ENCODE measurements around the gene KHDC3L. TPM values are rescaled to one million over a fixed set of nuclear protein-coding genes. Genes with fewer than 3 reads are reported as not detected.
"Not testable (repeated sequence)": the region's sequence is repeated elsewhere in the genome, so short reads cannot be mapped to it uniquely, and the experiment has no call there.

The KHDC3L gene
- total RNA-seq, 3 donors from 2014 or later = not detected

DNA sequence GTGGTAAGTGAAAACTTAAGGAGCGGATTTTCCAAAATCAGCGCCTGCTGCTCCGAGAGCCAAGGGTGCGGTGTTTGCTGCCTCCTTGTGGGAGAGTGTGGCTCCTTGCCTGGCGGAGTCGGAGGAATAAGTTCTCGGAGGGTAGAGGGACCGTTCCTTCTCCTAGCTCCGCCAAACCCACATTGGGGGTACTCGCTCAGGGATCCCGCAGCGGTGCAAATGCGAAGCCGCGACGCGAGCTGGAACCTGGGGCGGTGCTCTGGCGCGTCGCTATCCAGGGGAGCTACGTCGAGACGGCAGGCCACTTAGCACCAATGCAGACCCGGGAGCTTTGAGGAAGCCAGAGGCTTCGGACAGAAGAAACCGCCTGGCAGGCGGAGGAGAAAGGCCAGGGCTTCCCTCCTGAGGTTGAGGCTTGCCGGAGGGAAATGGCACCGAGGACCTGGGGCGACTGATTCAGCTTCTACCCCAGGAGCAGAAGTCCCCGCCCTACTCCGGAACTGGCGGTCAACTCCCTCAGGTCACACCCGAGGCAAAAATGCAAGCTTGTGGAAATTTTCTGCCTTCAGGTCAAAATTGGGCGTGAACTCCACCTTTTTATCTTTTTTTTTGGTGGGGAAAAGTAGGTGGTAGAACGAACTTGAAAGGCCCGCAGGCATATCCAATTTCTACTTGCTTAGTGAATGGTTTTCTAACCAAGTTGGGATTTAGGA lies 26.5 kb downstream of the KHDC3L start:
- Mint-ChIP-seq H3K27me3 (ENCODE audit: low read depth) (peaks cover 2% of the 10 kb centered on the region), H3K4me3 (peak overlapping the region; percentile 81), H3K36me3 (ENCODE audit: insufficient read depth) (no peaks in the 10 kb centered on the region)

DNA sequence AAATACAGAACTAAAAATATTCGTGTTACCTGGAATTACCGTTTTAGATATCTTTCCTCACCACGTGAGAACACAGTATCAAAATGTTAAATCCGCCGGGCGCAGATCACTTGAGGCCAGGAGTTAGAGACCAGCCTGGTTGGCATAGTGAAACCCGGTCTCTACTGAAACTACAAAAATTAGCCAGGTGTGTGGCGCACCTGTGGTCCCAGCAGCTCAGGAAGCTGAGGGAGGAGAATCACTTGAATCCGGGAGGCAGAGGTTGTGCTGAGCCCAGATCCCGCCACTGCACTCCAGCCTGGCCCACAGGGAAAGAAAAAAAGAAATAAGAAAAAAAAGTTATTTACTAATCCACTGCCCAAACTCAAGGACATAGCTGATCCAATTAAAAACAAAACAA lies 27.4 kb downstream of the KHDC3L start:
- Mint-ChIP-seq H3K4me3 (no peak overlapping the region), H3K9me3 (no peaks in the 10 kb centered on the region)

More for the DNA sequence above, 26.5 kb downstream of the KHDC3L start:
- DNase-seq (peak; percentile 37), ATAC-seq (peak; percentile 82 to 90)
- Mint-ChIP-seq H3K4me1 (ENCODE audit: low read depth) (peaks cover 19% of the 10 kb centered on the region), H3K9me3 (no peaks in the 10 kb centered on the region)

DNA sequence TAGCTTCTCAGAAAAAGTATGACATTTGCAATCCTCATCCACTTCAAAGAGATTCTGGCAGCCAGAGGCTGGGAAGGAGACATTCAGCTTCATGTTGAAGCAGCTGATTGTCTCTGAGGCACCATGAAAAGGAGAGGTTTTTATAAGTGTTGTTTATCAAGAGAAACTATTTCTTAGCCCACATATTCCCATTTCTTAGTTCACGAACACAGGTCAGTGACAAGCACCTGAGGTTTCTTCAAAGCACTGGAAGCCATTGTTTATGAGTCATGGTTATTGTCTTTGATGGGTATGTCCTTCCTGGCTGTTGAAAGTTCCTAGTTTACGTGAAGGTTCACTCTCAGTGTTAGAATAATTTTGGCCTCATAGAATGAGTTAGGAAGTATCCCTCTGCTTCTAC lies 29.2 kb downstream of the KHDC3L start:
- Mint-ChIP-seq H3K4me3 (no peak overlapping the region), H3K27me3 (ENCODE audit: low read depth) (peaks cover 2% of the 10 kb centered on the region), H3K36me3 (ENCODE audit: insufficient read depth) (no peaks in the 10 kb centered on the region), H3K4me1 (ENCODE audit: low read depth) (peaks cover 20% of the 10 kb centered on the region), H3K9me3 (no peaks in the 10 kb centered on the region)
- DNase-seq (no peak), ATAC-seq (no peak)

More for the DNA sequence above, 27.4 kb downstream of the KHDC3L start:
- Mint-ChIP-seq H3K36me3 (ENCODE audit: insufficient read depth) (no peaks in the 10 kb centered on the region), H3K27me3 (ENCODE audit: low read depth) (peaks cover 2% of the 10 kb centered on the region), H3K4me1 (ENCODE audit: low read depth) (peaks cover 19% of the 10 kb centered on the region)
- no peak for DNase-seq
- no peak for ATAC-seq

DNA sequence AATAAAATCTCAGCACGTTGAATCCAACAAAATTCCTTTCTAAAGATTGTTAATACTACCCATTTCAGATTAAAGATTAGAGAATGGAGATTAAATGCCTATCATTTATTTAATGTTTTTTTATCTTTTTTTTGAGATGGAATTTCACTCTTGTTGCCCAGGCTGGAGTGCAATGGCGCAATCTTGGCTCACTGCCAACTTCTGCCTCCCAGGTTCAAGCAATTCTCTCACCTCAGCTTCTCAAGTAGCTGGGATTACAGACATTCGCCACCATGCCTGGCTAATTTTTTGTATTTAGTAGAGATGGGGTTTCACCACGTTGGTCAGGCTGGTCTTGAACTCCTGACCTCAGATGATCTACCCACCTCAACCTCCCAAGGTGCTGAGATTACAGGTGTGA lies 29.7 kb downstream of the KHDC3L start:
- H3K4me3 Mint-ChIP-seq; DNase-seq; H3K36me3 Mint-ChIP-seq (ENCODE audit: insufficient read depth); H3K27me3 Mint-ChIP-seq (ENCODE audit: low read depth); H3K9me3 Mint-ChIP-seq; ATAC-seq: not testable (repeated sequence)
- H3K4me1 Mint-ChIP-seq (ENCODE audit: low read depth) = peaks cover 20% of the 10 kb centered on the region

DNA sequence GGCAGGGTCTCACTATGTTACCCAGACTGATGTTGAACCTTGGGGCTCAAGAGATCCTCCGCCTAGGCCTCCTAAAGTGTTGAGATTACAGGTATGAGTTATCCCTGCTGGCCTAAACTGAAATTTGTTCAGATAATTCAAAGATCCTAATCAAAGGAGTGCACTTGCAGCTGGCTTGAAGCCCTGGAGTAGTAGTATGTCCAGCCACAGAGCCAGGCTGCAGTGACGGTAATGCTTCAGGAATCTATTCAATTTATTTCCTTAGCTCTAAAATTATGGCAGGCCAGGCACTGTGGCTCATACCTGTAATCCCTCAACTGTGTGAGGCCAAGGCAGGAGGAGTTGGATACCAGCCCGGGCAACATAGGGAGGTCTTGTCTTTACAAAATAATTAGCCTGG lies 30.8 kb downstream of the KHDC3L start:
- no peaks in the 10 kb centered on the region for H3K9me3 Mint-ChIP-seq
- no peaks in the 10 kb centered on the region for H3K27me3 Mint-ChIP-seq (ENCODE audit: low read depth)
- no peaks in the 10 kb centered on the region for H3K36me3 Mint-ChIP-seq (ENCODE audit: insufficient read depth)
- H3K4me1 Mint-ChIP-seq (ENCODE audit: low read depth) = peaks cover 20% of the 10 kb centered on the region
- ATAC-seq = no peak
- H3K4me3 Mint-ChIP-seq = no peak overlapping the region
- no peak for DNase-seq

DNA sequence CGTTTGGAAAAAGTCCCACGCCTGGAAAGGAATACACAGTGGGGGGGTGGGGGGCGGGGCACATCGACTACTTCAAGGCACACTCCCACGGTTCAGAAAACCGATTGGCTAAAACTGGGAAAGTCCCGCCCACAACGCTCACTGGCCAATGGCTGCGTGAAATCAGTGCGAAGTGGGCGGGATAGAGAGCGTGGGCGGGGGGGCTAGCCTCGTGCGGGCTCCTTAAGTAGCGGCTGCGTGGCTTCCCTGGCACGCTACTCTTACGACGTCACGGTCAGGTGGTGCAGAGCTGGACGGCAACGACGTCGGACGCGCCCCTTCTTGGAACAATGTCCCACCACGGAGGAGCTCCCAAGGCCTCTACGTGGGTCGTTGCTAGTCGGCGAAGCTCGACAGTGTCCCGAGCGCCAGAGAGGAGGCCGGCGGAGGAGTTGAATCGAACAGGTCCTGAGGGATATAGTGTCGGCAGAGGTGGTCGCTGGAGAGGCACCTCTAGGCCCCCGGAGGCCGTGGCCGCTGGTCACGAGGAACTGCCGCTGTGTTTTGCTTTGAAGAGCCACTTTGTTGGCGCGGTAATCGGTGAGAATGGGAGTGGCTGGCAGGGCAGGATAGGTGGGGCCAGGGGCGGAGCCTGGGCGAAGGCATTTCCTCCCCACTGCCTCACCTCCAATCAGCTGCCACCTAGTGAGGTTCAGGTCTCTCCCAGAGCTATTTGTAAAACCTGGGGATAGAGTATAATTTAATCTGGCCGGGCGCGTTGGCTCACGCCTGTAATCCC lies 32.3 kb downstream of the KHDC3L start, which contains the start of gene DDX43:
DDX43 (plus strand) TSS at position 252 of the 778 bp plus-strand sequence; CDS start at position 330, 78 bp downstream.
- ATAC-seq = peak in 1 of 2 donors; percentile 86
- no peak for DNase-seq
- Mint-ChIP-seq H3K9me3 (no peaks in the 10 kb centered on the region), H3K27me3 (ENCODE audit: low read depth) (no peaks in the 10 kb centered on the region), H3K4me3 (peak within 1 kb of the TSS; percentile 72), H3K36me3 (ENCODE audit: insufficient read depth) (no peaks in the 10 kb centered on the region), H3K4me1 (ENCODE audit: low read depth) (peaks cover 14% of the 10 kb centered on the region)

DNA sequence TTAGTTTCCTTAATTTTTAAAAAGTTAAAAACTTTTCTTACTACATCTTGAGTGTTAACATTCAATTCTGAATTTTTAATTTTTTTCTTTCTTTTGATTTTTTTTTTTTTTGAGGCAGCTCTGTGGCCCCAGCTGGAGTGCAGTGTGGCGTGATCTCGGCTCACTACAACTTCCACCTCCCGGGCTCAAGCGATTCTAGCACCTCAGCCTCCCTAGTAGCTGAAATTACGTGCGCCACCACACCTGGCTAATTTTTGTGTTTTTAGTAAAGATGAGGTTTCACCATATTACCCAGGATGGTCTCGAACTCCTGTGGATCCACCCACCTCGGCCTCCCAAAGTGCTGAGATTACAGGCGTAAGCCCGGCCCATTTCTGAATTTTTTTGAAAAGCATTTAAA lies 33.4 kb downstream of the KHDC3L start:
- H3K4me3 Mint-ChIP-seq = no peak overlapping the region
- peaks cover 12% of the 10 kb centered on the region for H3K4me1 Mint-ChIP-seq (ENCODE audit: low read depth)
- no peaks in the 10 kb centered on the region for H3K36me3 Mint-ChIP-seq (ENCODE audit: insufficient read depth)
- no peaks in the 10 kb centered on the region for H3K27me3 Mint-ChIP-seq (ENCODE audit: low read depth)
- ATAC-seq (no peak), DNase-seq (no peak)
- no peaks in the 10 kb centered on the region for H3K9me3 Mint-ChIP-seq

DNA sequence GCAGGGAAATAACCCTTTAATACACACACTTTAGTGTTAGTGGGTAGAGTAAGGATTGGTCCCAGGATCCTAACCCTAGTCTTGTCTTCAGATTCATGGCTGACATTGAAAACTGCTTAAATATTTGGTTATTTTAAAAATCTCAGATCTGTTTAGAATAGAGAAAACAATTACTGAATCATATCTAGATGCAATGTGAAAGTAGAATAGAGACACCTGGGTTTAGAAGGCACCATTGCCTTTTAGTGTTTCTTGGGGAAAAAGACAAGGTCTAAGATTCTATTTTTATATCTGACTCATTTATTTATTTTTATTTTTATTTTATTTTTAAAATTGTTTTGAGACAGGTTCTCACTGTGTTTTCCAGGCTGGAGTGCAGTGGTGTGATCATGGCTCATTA lies 38.2 kb downstream of the KHDC3L start:
- no peaks in the 10 kb centered on the region for H3K9me3 Mint-ChIP-seq
- no peaks in the 10 kb centered on the region for H3K27me3 Mint-ChIP-seq (ENCODE audit: low read depth)
- ATAC-seq (no peak), DNase-seq (no peak)
- no peaks in the 10 kb centered on the region for H3K4me1 Mint-ChIP-seq (ENCODE audit: low read depth)
- H3K36me3 Mint-ChIP-seq (ENCODE audit: insufficient read depth) = no peaks in the 10 kb centered on the region
- H3K4me3 Mint-ChIP-seq = no peak overlapping the region

DNA sequence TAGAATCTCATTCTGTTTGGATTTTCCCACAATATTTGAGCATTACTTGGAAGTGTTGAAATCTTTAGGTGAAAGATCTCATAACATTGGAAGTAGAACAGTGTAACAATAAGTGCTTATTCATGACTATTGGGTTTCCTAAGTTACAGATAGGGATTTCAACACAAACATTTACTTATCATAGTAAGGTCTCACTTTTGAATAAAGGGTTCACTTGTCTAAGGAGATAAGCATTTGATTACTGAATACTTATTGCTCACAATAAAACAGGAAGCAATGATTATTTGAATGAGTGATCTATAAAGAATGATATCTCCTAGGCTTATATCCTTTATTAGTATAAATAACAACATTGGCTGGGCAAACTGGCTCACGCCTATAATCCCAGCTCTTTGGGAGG lies 46.9 kb downstream of the KHDC3L start:
- no peaks in the 10 kb centered on the region for H3K27me3 Mint-ChIP-seq (ENCODE audit: low read depth)
- ATAC-seq (no peak), DNase-seq (no peak)
- no peak overlapping the region for H3K4me3 Mint-ChIP-seq
- H3K9me3 Mint-ChIP-seq = no peaks in the 10 kb centered on the region
- H3K36me3 Mint-ChIP-seq (ENCODE audit: insufficient read depth) = peaks cover under 1% of the 10 kb centered on the region
- no peaks in the 10 kb centered on the region for H3K4me1 Mint-ChIP-seq (ENCODE audit: low read depth)

DNA sequence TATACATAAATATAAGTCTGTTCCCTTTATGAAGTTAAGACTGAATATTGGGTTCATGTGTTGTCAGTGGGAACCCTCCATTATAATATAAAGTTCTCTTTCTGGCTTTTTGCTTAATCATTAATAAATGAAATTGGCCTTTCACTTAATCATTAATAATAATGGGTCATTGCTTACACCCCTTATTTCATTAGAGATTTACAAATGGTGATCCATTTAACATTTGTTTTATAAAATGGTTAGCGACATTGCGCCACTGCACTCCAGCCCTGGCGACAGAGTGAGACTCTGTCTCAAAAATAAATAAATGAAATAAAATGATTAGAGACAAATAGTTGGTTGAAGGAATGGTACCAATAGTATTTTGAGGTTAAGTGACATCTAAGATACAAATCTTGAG lies 50.6 kb downstream of the KHDC3L start:
- Mint-ChIP-seq H3K27me3 (ENCODE audit: low read depth) (no peaks in the 10 kb centered on the region), H3K36me3 (ENCODE audit: insufficient read depth) (peaks cover 19% of the 10 kb centered on the region), H3K4me1 (ENCODE audit: low read depth) (peaks cover 3% of the 10 kb centered on the region), H3K4me3 (no peak overlapping the region), H3K9me3 (no peaks in the 10 kb centered on the region)
- ATAC-seq = no peak
- no peak for DNase-seq

Other genes with a start within 250 kb of the KHDC3L start
- gene KHDC1L, start 137.2 kb upstream of the KHDC3L start, total RNA-seq = not detected
- 1 to 10 TPM; 1.2 to 1.6 (median 1.4) TPM for gene KHDC1, start 99.5 kb upstream of the KHDC3L start, total RNA-seq
- gene DPPA5, start 8.4 kb upstream of the KHDC3L start, total RNA-seq = not detected
- gene OOEP, start 7.2 kb downstream of the KHDC3L start, total RNA-seq = under 1 TPM in 1 of 3 donors, not detected in 2; 0.38 TPM
- under 1 TPM in 2 of 3 donors, not detected in 1; 0.25 to 0.27 TPM for gene DDX43, start 32.2 kb downstream of the KHDC3L start, total RNA-seq
- gene CGAS, start 89.6 kb downstream of the KHDC3L start, total RNA-seq = 10 to 100 TPM; 27.4 to 36.2 (median 29.6) TPM
- 10 to 100 TPM; 30.4 to 35.8 (median 35.1) TPM for gene MTO1, start 99.1 kb downstream of the KHDC3L start, total RNA-seq
- gene EEF1A1, start 158.4 kb downstream of the KHDC3L start, total RNA-seq = over 10,000 TPM; 10,240 to 10,910 (median 10,363) TPM

Measured in activated T-cell treated with anti-CD3 and anti-CD28 coated beads, Interleukin-2, amount 50 U/mL, for 4 hours (primary cell).